HG03571 (cell line): ENCODE results near the gene NPHS1.
"Not testable (repeated sequence)": the region's sequence is repeated elsewhere in the genome, so short reads cannot be mapped to it uniquely, and the experiment has no call there.

Experiments used
- ATAC-seq: cut with Tn5 transposase; IDR thresholded peaks from one replicate; pipeline ENCODE4 v1.9.1; 2021; ENCODE audit not compliant: unreplicated experiment

The NPHS1 gene

DNA sequence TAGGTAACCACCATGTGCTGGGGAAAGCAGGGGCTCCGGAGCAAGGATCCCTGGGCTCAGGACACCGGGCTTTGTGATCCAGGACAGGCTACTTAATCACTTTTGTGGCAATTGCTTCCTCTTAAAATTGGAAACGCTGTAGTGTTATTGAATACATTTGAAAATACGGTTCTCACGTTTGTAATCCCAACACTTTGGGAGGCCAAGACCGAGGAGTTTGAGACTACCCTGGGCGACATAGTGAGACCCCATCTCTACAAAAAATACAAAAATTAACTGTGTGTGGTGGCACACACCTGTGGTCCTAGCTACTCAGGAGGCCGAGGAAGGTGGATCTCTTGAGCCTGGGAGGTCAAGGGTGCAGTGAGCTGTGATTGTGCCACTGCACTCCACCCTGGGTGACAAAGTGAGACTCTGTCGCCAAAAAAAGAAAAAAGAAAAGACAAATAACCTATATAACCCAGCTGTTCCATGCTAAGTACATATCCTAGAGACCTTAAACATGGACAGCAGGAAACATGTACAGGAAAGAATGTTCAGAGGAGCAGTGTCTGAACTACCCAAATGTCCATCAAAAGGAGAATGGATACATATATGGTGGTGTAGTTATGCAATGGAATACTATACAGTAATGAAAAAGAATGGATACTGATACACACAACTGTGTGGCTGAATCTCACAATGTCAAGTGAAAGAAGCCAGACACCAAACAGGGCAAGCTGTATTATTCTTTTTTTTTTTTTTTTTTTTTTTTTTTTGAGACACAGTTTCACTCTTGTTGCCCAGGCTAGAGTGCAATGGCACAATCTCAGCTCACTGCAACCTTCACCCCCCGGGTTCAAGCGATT is 39.0 kb downstream of the NPHS1 start:
- no peak for ATAC-seq

DNA sequence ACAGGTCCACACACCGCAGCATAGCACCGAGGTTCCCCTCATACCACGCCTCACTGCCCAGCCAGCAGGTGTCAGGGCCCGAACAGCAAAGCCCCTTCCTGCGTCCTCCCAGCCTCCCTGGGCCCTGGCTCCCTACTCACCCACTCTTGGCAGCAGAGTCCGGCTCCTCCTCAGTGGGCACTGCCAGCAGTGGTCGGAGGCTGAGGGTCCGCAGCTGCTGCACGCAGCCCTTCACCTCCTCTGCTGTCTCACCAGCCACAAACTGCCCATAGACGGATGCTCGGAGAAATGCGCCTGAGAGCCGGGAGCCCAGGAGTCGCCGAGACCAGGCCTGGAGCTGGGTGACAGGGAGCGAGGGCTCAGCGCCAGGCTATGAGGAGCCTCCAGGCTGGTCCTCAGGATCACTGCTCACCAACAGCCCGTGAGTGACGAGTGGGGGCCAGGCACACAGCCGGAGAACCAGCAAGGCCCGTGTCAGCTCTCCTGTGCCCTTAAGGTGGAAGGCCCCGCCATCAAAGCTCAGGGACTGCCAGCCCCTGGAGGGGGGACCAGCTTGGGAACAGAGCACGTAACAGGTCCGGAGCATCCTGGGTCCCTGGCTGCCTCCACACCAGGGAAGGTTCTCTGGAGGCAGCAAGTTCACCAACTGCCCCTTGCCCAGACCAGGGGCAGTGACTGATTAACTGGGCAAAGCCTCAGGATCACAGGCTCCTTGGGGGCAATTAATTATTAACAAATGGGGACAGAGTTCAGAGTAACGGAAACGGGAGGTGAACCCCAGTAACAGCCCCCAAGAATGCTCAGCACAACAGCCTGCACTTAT is 39.9 kb downstream of the NPHS1 start, which contains the start of gene PRODH2:
Gene PRODH2 (minus strand): TSS at position 626 of the 823 bp plus-strand sequence. CDS start 40 bp downstream, at position 586.
- no peak for ATAC-seq

- ATAC-seq: no peak
Observed at GRCh38 chr19:35811317-35812219, 40.7 kb downstream of the NPHS1 start.

GRCh38 chr19:35807633-35808032 is 44.7 kb downstream of the NPHS1 start:
- no peak for ATAC-seq

DNA sequence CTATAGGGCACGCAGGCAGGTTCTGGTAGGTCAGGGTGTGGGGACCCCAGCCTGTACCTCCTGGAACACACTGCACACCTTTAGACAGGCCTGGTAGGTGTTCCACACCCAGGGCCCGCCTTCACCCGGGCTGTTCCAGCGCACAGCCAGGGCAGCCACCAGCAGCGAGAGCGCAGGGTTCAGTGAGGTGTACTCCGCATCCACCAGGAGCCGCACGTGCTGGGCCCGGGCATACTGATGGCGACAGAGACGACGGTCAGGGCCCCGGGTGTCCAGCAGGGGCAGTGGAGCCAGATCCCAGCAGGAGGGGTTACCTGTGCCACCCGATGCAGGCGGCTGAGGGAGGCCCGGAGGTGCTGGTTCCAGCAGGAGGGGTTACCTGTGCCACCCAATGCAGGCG is 45.7 kb downstream of the NPHS1 start:
- ATAC-seq: no peak

- ATAC-seq: no peak
Observed at GRCh38 chr19:35805526-35806102, 46.7 kb downstream of the NPHS1 start.

- ATAC-seq: no peak
Observed at GRCh38 chr19:35801828-35802227, 50.5 kb downstream of the NPHS1 start.

DNA sequence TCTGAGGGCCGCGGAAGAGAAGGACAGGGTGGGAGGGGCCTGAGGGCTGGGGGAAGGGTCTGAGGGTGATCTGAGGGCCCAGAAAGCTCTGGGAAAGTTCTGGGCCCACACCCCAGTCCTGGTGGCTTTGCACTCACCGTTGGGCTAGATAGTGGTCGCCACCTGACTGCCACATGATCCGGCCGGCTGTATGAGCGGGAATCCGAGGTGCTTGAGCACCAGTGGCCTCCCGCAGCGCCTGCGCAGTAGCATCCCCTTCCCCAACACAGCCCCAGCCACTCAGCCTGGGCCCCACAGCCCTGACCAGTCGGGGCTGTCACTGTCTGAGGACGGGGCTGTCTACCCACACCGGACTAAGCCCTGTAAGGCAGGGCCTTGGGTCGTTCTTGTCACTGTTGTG is 54.6 kb downstream of the NPHS1 start:
- ATAC-seq: no peak

DNA sequence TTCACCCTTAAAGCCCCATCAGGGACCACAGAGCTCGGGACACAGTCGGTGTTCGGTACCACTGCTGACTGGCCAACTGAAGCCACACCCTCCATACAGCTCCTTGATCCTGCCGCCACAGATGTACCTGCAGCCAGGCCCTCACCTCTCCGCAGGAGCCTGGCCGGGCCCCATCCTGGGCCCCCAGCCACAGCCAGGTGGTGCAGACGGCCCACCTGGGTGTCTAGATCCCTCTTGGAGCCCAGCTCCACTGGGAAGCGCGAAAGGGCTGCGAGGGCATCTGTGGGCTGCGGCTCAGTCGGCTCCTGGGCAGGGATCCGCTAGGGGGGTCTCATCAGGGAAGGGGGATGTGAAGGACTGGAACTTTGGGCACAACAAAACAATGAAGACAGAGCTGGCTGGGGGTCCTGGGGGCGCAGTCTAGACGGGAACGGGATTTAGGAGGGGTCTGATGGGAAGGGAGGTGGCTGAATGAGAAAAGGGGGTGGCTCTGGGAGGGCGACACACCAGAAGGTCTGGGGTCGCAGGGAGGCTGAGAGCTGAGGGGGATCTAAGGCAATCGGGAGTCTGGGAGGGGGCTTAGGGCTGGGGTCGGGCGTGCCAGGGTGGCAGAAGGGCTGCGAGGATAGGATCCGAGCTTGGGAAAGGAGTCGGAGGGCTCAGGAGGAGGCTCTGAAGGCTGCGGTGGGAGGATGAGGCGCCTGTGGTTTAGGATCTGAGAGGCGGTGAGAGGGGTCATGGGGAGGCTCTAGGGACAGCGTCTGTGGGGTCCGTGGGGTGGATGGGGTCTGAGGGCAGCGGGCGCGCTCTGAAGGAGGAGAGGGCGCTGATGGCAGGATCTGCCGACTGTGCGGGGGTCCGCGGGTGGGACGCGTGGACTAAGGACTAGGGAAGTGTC is 55.4 kb downstream of the NPHS1 start:
- ATAC-seq: no peak

DNA sequence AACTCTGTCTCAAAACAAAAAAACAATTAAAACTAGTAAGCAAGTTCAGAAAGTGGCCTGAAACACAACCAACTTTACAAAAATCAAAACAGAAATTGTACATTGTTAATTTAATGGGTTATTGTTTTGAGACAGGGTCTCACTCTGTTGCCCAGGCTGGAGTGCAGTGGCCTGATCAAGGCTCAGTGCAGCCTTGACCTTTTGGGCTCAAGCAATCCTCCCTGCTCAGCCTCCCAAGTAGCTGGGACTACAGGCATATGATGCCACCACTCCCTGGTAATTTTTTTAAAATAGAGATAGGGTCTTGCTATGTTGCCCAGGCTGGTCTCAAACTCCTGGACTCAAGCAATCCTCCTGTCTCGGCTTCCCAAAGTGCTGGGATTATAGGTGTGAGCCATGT is 56.7 kb downstream of the NPHS1 start:
- not testable (repeated sequence) for ATAC-seq

DNA sequence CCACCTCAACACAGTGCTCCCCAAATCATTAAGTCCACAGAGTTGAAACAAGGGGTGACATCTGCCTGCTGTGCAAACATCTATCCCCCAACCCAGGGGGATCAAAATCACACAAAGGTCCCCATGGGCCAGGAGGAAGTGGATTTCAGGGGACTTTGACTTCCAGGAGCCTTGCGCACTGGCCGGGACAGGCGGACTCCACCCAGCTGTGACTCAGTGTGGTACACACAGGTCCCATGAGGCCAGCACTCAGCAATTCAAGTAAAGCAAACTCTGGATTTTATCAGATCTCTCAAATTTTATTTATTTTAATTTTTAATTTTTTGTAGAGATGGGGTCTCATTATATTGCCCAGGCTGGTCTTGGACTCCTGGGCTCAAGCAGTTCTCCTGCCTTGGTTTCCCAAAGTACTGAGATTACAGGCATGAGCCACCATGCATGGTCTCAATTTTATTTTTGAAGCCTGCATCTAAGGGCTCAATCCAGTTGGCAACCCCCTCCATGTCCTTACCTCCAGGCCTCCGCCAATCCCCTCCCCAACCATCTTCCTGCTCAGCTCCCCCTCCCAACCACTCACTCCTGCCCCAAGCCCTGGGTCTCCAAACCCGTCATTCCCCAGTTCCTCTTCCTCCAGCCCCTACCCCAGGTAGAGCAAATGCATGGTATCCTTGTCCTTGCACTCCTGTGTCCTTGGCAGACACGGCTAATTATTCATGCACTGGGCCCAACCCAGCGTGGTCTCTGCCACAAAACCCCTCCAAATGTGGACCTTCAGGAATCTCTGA is 58.7 kb downstream of the NPHS1 start:
- no peak for ATAC-seq

DNA sequence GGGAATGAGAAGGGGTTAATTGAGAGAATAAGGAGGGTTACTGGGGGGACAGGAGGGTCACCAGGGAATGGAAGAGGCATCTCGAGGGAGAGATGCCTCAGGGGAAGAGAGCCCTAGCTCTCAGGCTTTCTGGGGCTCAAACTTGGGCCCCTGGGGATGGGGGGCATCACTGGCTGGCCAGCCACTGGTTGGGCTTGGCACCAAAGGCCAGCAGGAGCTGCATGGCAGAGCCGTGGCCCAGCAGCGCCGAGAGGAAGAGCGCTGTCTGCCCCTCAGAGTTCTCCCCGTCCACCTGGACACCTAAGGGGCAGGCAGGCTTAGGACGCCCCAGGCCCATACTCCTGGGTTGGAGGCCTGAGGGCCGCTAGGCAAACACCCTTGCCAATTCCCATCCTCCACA is 59.4 kb downstream of the NPHS1 start:
- ATAC-seq: no peak

- ATAC-seq: no peak
Observed at GRCh38 chr19:35792312-35792711, 60.0 kb downstream of the NPHS1 start.

DNA sequence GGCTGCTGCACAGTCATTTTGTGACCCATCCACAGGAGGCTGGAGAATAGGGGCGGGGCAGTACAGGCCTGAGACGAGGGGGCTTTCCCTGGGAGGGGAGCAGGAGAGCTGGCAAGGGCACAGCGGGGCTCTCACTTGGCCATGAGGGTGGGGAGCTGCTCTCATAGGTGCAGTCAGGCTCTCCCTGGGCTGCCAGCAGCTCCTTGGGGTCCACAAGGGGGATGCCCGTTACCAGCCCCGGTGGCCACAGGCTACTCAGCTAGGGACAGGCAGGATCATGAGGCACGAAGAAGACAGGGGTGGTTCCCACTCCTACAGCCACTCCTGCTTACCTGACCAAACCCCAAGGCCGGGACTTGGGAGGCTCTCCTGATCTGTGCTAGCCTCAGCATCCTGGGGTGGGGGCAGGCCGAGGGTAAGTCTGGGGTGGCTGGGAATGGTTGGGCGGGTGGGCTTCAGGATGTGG is 60.5 kb downstream of the NPHS1 start:
- no peak for ATAC-seq

GRCh38 chr19:35790981-35791813 is 61.1 kb downstream of the NPHS1 start:
- no peak for ATAC-seq

DNA sequence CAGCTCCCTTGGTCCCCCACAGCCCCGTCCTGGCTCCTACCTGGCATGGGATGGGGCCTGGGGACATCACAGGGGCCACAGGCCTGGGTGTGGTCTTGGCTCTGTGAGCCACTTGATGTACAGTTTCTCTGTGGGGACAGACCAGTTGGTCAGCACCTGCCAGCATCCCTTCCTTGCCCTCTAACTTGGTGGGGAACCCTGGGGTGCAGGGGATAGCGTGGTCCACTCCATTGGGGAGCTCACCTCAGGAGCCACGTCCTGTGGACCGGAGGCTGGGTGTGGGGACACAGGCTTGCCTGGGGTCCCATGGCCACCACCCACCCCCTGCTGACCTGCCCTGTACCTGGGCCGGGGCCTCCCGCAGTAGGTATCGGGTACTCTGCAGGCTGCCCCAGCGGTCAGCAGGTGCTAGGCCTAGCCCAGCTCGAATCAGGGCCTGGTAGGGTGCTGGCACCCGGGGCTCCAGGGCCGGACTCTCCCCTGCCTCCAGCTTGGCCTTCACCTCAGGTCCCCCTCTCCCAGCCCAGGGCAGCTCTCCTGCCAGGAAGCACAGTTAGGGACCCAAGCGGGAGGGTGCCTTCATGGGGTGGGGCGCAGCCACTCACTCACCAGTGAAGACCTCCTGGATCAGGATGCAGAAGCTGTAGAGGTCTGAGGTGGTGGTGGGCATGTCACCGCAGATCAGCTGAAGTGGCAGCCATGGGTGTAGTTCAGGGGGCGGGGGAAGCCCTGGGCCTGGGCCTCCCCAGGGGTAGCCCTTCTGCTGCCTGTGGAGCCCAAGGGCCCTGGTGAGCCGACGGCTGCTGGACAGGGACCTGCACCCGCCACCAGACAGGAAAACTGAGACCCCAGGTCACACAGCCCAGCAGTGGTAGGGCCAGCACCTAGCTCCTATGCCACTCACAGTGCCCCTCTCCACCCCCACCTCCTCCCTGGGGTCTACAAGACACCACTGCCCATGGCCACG is 62.0 kb downstream of the NPHS1 start:
- ATAC-seq: no peak
